ENCODE results near the gene AQP12B. TPM values are rescaled to one million over a fixed set of nuclear protein-coding genes. Genes with fewer than 3 reads are reported as not detected.

AQP12B gene
- total RNA-seq, 3 donors from 2014 or later: not detected

DNA sequence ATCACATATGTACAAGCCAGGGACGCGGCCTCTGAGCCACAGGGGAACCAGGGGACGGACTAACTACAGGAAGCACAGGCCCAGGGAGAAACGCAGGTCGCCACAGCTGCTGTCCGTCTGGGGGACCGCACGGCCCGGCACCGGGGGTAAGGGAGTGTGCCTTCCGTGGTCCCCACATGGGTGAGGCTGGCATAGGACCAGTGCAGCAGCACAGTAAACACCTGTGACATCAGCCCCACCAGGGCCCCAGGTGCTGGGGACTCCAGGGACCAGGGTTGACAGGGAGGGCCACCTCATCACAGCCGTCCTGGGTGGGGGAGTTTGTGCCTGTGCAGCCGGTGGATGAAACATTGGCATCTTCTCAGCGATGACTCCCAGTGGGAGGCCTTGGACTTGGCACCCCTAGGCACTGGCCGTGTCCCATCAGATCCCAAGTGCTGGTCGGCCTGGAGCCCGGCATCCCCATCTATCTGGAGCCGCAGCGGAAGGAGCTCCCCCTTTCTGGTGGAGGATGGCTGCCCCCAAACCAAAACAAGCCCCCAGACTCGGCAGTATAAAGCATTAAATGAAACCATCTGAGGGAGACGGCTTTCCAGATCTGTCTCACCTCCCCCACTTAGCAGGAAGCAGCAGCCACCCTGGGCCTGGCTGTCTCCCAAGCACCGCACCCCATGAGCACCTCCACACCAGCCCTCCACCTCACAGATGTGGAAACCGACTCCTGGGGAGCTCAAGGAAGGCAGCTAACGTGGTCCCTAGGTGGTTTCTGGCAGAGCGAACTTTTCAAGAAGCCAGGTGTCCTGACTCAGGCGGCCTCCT lies 31.5 kb upstream of the AQP12B start:
- no peak for DNase-seq (ENCODE audit: low spot score in 2 of 2)
- Histone ChIP-seq H3K4me1 (no peaks in the 10 kb centered on the region), H3K27ac (no peak overlapping the region), H3K36me3 (no peaks in the 10 kb centered on the region), H3K27me3 (peaks cover 0 to 6% of the 10 kb centered on the region in 2 donors), H3K4me3 (no peak overlapping the region), H3K9me3 (no peaks in the 10 kb centered on the region)
- TF ChIP-seq POLR2A (IDR thresholded peaks at IDR 0.05) (no peak), POLR2AphosphoS5 (IDR thresholded peaks at IDR 0.05) (no peak)
- TF ChIP-seq, protein P1, sequence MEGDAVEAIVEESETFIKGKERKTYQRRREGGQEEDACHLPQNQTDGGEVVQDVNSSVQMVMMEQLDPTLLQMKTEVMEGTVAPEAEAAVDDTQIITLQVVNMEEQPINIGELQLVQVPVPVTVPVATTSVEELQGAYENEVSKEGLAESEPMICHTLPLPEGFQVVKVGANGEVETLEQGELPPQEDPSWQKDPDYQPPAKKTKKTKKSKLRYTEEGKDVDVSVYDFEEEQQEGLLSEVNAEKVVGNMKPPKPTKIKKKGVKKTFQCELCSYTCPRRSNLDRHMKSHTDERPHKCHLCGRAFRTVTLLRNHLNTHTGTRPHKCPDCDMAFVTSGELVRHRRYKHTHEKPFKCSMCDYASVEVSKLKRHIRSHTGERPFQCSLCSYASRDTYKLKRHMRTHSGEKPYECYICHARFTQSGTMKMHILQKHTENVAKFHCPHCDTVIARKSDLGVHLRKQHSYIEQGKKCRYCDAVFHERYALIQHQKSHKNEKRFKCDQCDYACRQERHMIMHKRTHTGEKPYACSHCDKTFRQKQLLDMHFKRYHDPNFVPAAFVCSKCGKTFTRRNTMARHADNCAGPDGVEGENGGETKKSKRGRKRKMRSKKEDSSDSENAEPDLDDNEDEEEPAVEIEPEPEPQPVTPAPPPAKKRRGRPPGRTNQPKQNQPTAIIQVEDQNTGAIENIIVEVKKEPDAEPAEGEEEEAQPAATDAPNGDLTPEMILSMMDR (IDR thresholded peaks at IDR 0.05): no peak
- intact Hi-C loops (cut with DNase I; ENCODE audit: low total_unique reads): no loop called here

DNA sequence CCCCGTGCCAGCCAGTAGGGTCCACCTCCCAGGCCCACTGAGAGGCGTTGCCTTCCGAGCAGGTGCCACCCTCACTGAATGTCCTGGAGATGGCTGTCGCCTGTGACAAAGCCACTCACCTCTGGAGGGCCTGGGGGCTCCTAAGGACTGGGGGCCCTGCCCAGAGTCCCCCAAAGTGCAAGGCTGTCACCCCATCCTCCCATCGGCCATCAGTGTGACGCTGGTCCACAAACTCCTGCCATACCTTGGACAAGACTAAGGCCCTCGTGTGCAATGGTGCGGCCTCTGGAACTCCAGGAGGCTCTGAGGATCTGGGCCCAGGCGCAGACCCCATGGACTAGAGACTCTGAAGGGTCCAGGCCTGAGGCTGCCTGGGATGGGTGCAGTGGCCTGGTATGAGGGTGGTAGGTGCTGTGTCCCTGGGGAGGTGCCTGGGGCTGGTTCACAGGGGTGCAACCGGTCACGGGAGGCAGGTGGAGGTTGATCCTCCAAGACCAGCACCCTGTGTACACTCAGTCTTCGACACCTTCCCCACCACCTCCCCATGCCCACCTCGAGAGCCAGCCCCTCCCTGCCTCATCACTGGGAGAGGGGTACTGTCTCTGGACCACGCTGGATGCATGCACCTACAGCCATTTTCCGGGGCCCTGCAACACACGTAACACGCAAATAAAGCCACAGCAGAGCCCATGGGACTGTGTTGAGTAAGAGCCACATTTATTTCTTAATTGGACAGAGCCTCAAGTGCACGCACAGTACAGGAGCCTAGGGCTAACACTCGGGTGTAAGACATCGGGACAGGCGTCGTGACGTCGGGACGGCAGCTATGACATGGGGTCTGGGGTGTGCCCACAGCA lies 30.6 kb upstream of the AQP12B start:
- no peaks in the 10 kb centered on the region for H3K9me3 ChIP-seq
- no peaks in the 10 kb centered on the region for H3K36me3 ChIP-seq
- H3K27ac ChIP-seq: no peak overlapping the region
- no peaks in the 10 kb centered on the region for H3K4me1 ChIP-seq
- no peak for DNase-seq (ENCODE audit: low spot score in 2 of 2)
- H3K27me3 ChIP-seq: peaks cover 0 to 6% of the 10 kb centered on the region in 2 donors
- H3K4me3 ChIP-seq: no peak overlapping the region
- TF ChIP-seq POLR2A (IDR thresholded peaks at IDR 0.05) (no peak), POLR2AphosphoS5 (IDR thresholded peaks at IDR 0.05) (no peak)
- TF ChIP-seq, protein P1 (IDR thresholded peaks at IDR 0.05): no peak
- intact Hi-C loops (cut with DNase I; ENCODE audit: low total_unique reads): no loop called here

DNA sequence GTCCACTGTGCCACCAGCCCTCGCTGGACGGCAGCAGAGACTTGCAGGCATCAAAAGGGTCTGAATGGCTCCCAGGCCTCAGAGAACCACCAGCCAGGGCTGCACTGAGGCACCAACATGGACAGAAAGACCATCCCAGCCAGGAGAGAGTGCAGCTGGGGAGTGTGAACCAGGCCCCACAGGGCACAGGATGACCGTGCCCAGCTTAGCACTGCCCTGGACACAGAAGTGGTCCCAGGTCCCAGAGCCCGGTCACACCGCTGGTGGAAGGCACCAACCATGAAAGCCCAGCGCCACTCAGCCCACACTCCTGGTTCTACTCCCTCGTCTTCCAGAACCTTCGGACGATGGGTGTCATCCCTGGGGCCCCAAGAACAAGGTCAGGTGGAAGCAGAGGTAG lies 29.4 kb upstream of the AQP12B start:
- TF ChIP-seq POLR2A (IDR thresholded peaks at IDR 0.05): no peak
- no peak for TF ChIP-seq POLR2AphosphoS5 (IDR thresholded peaks at IDR 0.05)
- TF ChIP-seq, protein P1 (IDR thresholded peaks at IDR 0.05): no peak
- peaks cover 0 to 11% of the 10 kb centered on the region in 2 donors for H3K27me3 ChIP-seq
- no peaks in the 10 kb centered on the region for H3K4me1 ChIP-seq
- no peak overlapping the region for H3K27ac ChIP-seq
- no peaks in the 10 kb centered on the region for H3K36me3 ChIP-seq
- DNase-seq (ENCODE audit: low spot score in 2 of 2): no peak
- no peak overlapping the region for H3K4me3 ChIP-seq
- no peaks in the 10 kb centered on the region for H3K9me3 ChIP-seq
- intact Hi-C loops (cut with DNase I; ENCODE audit: low total_unique reads): no loop called here

- intact Hi-C loops (cut with DNase I; ENCODE audit: low total_unique reads): no loop called here
- no peaks in the 10 kb centered on the region for H3K36me3 ChIP-seq
- H3K4me3 ChIP-seq: no peak overlapping the region
- H3K27ac ChIP-seq: no peak overlapping the region
- no peaks in the 10 kb centered on the region for H3K9me3 ChIP-seq
- peaks cover 0 to 11% of the 10 kb centered on the region in 2 donors for H3K27me3 ChIP-seq
- H3K4me1 ChIP-seq: no peaks in the 10 kb centered on the region
- TF ChIP-seq POLR2AphosphoS5 (IDR thresholded peaks at IDR 0.05) (no peak), POLR2A (IDR thresholded peaks at IDR 0.05) (no peak)
- TF ChIP-seq, protein P1 (IDR thresholded peaks at IDR 0.05): no peak
- DNase-seq (ENCODE audit: low spot score in 2 of 2): no peak
Measured at GRCh38 chr2:240711701-240712100, 29.0 kb upstream of the AQP12B start.

- no peak overlapping the region for H3K27ac ChIP-seq
- no peak for DNase-seq (ENCODE audit: low spot score in 2 of 2)
- H3K27me3 ChIP-seq: peaks cover 0 to 11% of the 10 kb centered on the region in 2 donors
- TF ChIP-seq POLR2AphosphoS5 (IDR thresholded peaks at IDR 0.05) (no peak), POLR2A (IDR thresholded peaks at IDR 0.05) (no peak)
- TF ChIP-seq, protein P1 (IDR thresholded peaks at IDR 0.05): no peak
- H3K4me3 ChIP-seq: no peak overlapping the region
- H3K36me3 ChIP-seq: no peaks in the 10 kb centered on the region
- H3K4me1 ChIP-seq: no peaks in the 10 kb centered on the region
- intact Hi-C loops (cut with DNase I; ENCODE audit: low total_unique reads): no loop called here
- H3K9me3 ChIP-seq: no peaks in the 10 kb centered on the region
Measured at GRCh38 chr2:240711296-240711695, 28.6 kb upstream of the AQP12B start.
